Inflammatory macrophage treated with lipopolysaccharide for 1 hour (primary cell): Measurements from ENCODE around the gene NXNL1.
"Not testable (repeated sequence)": the region's sequence is repeated elsewhere in the genome, so short reads cannot be mapped to it uniquely, and the experiment has no call there.

Experiments used
- DNase-seq, 2 donors: peaks; one replicate each; pipeline ENCODE4 v3.0.0-alpha.2; 2020 to 2022

NXNL1 gene, protein sequence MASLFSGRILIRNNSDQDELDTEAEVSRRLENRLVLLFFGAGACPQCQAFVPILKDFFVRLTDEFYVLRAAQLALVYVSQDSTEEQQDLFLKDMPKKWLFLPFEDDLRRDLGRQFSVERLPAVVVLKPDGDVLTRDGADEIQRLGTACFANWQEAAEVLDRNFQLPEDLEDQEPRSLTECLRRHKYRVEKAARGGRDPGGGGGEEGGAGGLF

GRCh38 chr19:17460372-17461230, at the start of gene NXNL1:
NXNL1 (minus strand) TSS chr19:17460926; CDS start chr19:17460869, 57 bp downstream.
- DNase-seq, result no peak

DNA sequence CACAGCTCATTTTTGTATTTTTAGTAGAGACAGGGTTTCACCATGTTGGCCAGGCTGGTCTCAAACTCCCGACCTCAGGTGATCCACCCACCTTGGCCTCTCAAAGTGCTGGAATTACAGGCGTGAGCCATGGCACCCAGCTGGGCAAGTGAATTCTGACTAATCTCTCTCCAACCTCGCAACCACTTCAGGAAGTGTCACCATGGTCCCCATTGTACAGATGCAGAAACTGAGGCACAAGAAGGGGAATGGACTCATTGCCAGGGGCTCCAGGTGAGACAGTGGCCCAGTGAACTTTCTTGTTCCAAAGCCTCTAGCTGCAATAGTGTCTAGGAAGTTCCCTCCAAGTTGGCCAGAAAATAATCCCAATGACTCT, 47.8 kb upstream of the NXNL1 start:
- DNase-seq, result peak in 1 of 2 donors; percentile 24

- no peak for DNase-seq
Measured at GRCh38 chr19:17506745-17507144, 46.0 kb upstream of the NXNL1 start.

DNA sequence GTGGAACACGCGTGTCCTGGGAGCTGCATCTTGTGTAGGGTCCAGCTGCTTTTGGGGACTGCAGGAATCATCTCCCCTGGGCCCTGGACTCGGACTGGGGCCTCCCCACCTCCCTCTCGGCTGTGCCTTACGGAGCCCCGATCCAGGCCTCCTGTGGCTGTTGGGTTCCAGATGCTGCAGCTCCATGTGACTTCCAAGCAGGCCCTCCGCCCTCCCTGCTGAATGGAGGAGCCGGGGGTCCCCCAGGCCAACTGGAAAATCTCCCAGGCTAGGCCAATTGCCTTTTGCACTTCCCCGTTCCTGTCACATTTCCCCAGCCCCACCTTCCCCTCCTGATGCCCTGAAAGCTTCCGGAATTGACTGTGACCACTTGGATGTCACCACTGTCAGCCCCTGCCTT, 44.5 kb upstream of the NXNL1 start:
- DNase-seq, result no peak

DNA sequence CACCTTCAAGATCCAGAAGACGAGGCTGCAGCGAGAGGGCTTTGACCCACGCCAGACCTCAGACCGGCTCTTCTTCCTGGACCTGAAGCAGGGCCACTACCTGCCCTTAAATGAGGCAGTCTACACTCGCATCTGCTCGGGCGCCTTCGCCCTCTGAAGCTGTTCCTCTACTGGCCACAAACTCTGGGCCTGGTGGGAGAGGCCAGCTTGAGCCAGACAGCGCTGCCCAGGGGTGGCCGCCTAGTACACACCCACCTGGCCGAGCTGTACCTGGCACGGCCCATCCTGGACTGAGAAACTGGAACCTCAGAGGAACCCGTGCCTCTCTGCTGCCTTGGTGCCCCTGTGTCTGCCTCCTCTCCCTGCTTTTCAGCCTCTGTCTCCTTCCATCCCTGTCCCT, 43.7 kb upstream of the NXNL1 start:
- DNase-seq, result no peak

- peak; percentile 19 to 27 for DNase-seq
Measured at GRCh38 chr19:17504030-17504429, 43.3 kb upstream of the NXNL1 start.

DNA sequence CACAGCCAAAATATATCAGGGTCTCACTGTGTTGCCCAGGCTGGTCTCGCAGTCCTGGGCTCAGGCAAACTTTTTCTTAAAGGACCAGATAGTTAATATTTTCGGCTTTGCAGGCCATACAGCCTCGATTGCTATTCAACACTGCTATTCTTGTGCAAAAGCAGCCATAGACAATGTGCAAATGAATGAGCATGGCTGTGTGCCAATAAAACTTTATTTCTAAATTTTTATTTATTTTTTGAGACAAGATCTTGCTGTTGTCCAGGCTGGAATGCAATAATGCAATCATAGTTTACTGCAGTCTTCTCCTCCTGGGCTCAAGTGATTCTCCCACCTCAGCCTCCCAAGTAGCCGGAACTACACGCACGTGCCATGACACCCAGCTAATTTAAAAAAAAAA, 42.5 kb upstream of the NXNL1 start:
- DNase-seq, result no peak

DNA sequence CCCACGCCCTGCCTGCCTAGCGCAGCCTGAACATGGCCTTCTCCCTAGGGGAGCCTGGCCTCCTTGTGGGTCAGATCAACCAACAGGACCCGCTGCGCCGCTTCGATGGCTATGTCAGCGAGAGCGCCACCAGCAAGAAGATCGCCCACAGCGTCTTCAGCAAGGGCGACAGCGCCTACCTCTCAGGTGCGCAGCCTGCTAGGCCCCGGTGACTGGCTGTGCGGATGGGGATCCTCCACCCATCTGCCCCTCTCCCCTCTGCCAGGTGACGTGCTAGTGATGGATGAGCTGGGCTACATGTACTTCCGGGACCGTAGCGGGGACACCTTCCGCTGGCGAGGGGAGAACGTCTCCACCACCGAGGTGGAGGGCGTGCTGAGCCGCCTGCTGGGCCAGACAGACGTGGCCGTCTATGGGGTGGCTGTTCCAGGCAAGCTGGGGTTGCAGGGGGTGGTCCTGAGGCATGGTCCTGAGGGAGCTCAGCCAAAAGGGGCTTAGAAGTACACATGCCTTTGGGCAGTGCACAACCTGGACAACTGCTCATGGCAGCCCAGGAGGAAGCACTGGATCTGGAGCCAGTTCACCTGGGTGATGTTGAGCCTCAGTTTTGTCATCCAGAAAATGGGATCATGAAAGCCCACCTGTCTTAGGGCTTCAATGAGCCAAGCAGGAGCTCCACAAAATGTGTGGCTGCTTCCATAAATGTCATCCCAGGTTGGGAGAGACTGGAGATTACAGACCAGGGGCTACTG, 39.9 kb upstream of the NXNL1 start:
- DNase-seq, result no peak

DNA sequence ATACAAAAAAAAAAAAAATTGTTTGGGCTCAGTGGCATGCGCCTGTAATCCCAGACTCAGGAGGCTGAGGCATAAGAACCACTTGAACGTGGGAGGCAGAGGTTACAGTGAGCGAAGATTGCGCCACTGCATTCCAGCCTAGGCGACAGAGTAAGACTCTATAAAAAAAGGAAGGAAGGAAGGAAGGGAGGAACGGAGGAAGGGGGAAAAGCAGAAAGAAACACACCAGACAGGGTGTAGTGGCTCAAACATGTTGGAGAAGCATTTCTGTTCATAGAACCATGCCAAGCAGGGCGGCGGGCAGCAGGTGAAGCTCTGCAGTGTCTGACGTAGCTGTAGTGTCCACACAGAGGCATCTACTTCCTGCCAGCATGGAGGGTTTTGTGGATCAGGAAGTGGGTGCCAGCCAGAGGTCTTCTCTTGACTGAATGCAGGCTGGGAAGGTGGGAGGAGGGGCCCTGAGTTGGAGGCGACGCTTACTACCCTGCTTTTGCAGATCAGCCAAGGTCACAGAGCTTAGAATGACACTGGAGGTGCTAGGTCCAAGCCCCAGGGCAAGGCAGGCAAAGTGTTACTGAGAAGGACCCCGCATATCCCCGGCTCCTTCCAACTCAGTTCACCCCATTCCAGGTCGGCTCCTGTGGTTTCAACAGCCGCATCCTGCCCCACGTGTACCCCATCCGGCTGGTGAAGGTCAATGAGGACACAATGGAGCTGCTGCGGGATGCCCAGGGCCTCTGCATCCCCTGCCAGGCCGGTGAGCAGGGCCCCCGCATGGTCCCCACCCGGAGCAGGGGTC, 39.1 kb upstream of the NXNL1 start:
- peak; percentile 84 to 86 for DNase-seq

- not testable (repeated sequence) for DNase-seq
Measured at GRCh38 chr19:17499025-17499424, 38.3 kb upstream of the NXNL1 start.

GRCh38 chr19:17497149-17497798, 36.5 kb upstream of the NXNL1 start:
- DNase-seq, result no peak

- DNase-seq, result peak; percentile 59 to 81
Measured at GRCh38 chr19:17496337-17496997, 35.7 kb upstream of the NXNL1 start.

DNA sequence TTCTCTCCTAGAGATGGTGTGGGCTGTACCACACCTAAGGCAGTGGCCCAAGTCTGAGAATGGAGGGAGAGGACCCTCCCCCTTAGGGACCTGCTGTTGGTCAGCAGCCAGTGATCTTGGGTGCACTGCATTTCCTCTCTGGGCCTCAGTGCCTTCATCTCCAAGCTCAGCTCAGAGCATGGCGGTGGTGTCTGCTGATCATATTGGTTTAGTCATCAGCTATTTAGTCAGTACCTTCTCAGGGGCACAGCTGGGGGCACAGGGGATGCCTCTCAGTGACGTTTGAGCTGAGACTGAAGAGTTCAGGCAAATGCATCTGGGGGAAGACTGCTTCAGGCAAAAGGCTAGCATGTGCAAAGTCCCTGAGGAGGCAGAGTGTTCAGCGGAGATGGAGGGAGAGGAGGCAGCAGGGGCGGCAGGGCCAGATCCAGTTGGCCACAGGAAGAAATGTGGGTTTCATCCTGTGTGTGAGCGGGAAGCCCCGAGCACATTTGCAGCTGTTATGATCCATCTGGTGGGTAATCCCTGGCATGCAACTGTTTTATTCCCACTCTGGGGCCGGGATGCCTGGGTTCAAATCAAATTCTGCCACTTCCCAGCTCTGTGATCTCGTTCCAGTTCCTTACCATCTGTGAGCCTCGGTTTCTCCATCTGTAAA, 35.0 kb upstream of the NXNL1 start:
- DNase-seq, result no peak

- no peak for DNase-seq
Measured at GRCh38 chr19:17491287-17491686, 30.6 kb upstream of the NXNL1 start.

- no peak for DNase-seq
Measured at GRCh38 chr19:17490411-17490810, 29.7 kb upstream of the NXNL1 start.

DNA sequence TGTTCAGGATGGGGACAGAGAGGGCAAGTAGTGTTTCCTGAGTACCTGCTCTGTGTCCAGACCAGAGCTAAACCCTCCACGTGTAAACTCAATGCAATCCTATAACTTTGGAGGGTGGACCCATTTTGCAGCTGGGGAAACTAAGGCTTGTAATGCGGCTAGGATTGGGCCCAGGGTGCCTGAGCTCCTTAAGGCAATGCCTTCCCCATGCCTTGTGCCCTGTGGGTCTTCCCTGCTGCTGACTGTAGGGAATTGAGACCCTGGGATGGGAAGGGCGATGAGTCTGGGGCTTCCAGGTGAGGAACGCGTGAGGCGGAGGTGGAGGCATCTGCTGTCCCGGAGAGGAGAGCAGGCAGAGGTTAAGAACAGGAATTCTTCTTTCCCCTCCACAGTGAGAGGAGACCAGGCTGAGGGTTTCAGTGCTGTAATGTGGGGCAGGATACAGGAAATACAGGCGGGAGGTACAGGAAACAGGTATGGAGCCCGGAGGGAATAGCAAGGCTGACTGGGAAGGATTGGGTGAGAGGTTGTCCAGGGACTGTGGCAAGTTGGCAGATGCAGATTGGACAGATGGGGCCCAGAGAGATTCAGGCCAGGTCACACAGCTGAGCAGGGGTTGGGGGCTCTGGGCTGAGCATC, 28.8 kb upstream of the NXNL1 start:
- DNase-seq, result no peak

GRCh38 chr19:17488593-17489391, 28.1 kb upstream of the NXNL1 start:
- DNase-seq, result peak in 1 of 2 donors; percentile 33

GRCh38 chr19:17487284-17488121, 26.8 kb upstream of the NXNL1 start:
- no peak for DNase-seq
